PC-9 (cell line): ENCODE data around the gene INO80E. TPM values are rescaled to one million over a fixed set of nuclear protein-coding genes. Genes with fewer than 3 reads are reported as not detected.

ENCODE experiments used
- BruUV-seq: library from RNA; stranded (reverse); fragments of 400-500 nt; replicated peaks from 2 replicates; lab custom pipeline; 2021; lab: Mats Ljungman, UMichigan
- CTCF ChIA-PET: fragments of 300-600 bp; sonication (Branson Sonifier 250); formaldehyde crosslinking; loops from one replicate; lab custom pipeline; 2022; ENCODE audit warnings: antibody characterized with exemption; lab: Charles Lee
- POLR2A ChIA-PET: fragments of 300-600 bp; sonication (Branson Sonifier 250); formaldehyde crosslinking; loops from one replicate; lab custom pipeline; 2022; ENCODE audit warnings: antibody characterized with exemption; ENCODE audit not compliant: unreplicated experiment; lab: Charles Lee
- DNase-seq, 2 experiments: peaks; one replicate each; pipeline versions ENCODE4 v3.0.0 to v3.0.0-alpha.2; 2015 to 2022; ENCODE audit warnings: mixed read lengths in 1 of 2
- H2AFZ ChIP-seq: fragments of 200-600 bp; sonication (generic); 2 replicates; pipeline ENCODE4 v1.8.1; 2017; ENCODE audit warnings: antibody characterized with exemption
- H3F3A ChIP-seq: fragments of 200-600 bp; sonication (generic); 2 replicates; pipeline ENCODE4 v1.8.1; 2017; ENCODE audit warnings: antibody characterized with exemption, mild to moderate bottlenecking, low read depth; ENCODE audit not compliant: insufficient read depth
- H3K27ac ChIP-seq: fragments of 200-600 bp; sonication (generic); 2 replicates; pipeline ENCODE4 v1.6.1; 2016; ENCODE audit warnings: mixed run types
- H3K27me3 ChIP-seq: fragments of 200-600 bp; sonication (generic); 2 replicates; pipeline ENCODE4 v1.6.1; 2016; ENCODE audit warnings: low read depth, mixed run types; ENCODE audit not compliant: insufficient read depth
- H3K36me3 ChIP-seq: fragments of 200-600 bp; sonication (generic); 2 replicates; pipeline ENCODE4 v1.6.1; 2016; ENCODE audit warnings: low read depth, mixed run types
- H3K4me1 ChIP-seq: fragments of 200-600 bp; sonication (generic); replicated peaks from 2 replicates; pipeline ENCODE4 v1.6.1; 2016; ENCODE audit warnings: mixed run types; ENCODE audit not compliant: insufficient read depth
- H3K4me2 ChIP-seq: fragments of 200-600 bp; sonication (generic); 2 replicates; pipeline ENCODE4 v1.6.1; 2017; ENCODE audit warnings: mixed run types
- H3K4me3 ChIP-seq: fragments of 200-600 bp; sonication (generic); 2 replicates; pipeline ENCODE4 v1.6.1; 2016; ENCODE audit warnings: mixed run types
- H3K79me2 ChIP-seq: fragments of 200-600 bp; sonication (generic); 2 replicates; pipeline ENCODE4 v1.6.1; 2017; ENCODE audit warnings: low read depth, mixed run types
- H3K9me2 ChIP-seq: fragments of 200-600 bp; sonication (generic); 2 replicates; pipeline ENCODE4 v1.8.1; 2017; ENCODE audit warnings: mild to moderate bottlenecking; ENCODE audit not compliant: insufficient read depth
- H3K9me3 ChIP-seq: fragments of 200-600 bp; sonication (generic); 2 replicates; pipeline ENCODE4 v1.8.1; 2016; ENCODE audit warnings: low read depth; ENCODE audit not compliant: insufficient read depth
- H4K20me1 ChIP-seq: fragments of 200-600 bp; sonication (generic); 2 replicates; pipeline ENCODE4 v1.8.1; 2017; ENCODE audit not compliant: insufficient read depth
- CTCF ChIP-seq: fragments of 200-600 bp; sonication (generic); conservative IDR thresholded peaks from 2 replicates; pipeline ENCODE4 v1.6.1; 2017; ENCODE audit warnings: mixed run types, antibody characterized with exemption, mild to moderate bottlenecking, moderate library complexity
- EZH2 ChIP-seq: fragments of 200-600 bp; sonication (generic); IDR thresholded peaks from 2 replicates; pipeline ENCODE4 v1.8.0; 2017; ENCODE audit warnings: antibody characterized with exemption, low read depth
- intact Hi-C: fragments of 100-400 bp; cut with micrococcal nuclease; formaldehyde crosslinking; loops from one replicate; pipeline ENCODE4 v1.10.0; 2022; ENCODE audit not compliant: unreplicated experiment
- total RNA-seq: library from RNA; stranded (reverse); gene quantifications from 2 replicates; pipeline ENCODE4 v1.2.3, GENCODE V29; 2021

Gene INO80E
- total RNA-seq, 1 experiment from 2014 or later = 102 TPM

- Histone ChIP-seq H4K20me1 (peaks cover 21% of the 10 kb centered on the region; the same call in 1 of the 2 replicates), H3K4me2 (peak overlapping the region; percentile 91), H3K27ac (peak overlapping the region; percentile 8; the same call in 1 of the 2 replicates), H3K27me3 (no peaks in the 10 kb centered on the region), H3F3A (peaks cover 15% of the 10 kb centered on the region; the same call in 1 of the 2 replicates), H3K4me1 (peaks cover 19% of the 10 kb centered on the region), H3K4me3 (peak overlapping the region; percentile 84), H3K36me3 (peaks cover 11% of the 10 kb centered on the region; the same call in 1 of the 2 replicates), H3K9me3 (no peaks in the 10 kb centered on the region), H3K9me2 (no peaks in the 10 kb centered on the region), H3K79me2 (peaks cover 41% of the 10 kb centered on the region), H2AFZ (peak overlapping the region; percentile 94)
- intact Hi-C loops = no loop called here
- ChIA-PET CTCF (interaction anchor here (0.9 kb wide), 1 partner anchor 49 kb away, joined by 3 read pairs; the partner anchor contains the start of gene KCTD13), POLR2A (interaction anchor here (1.3 to 1.7 kb wide), 2 partner anchors 13 to 48 kb away, joined by 22 read pairs; partner anchors contain the start of genes KCTD13 and TMEM219)
- BruUV-seq = TSS peak; percentile 98
- TF ChIP-seq EZH2 (no peak), CTCF (no peak)
- DNase-seq = peak in 1 of 2 experiments; percentile 32
Measured at GRCh38 chr16:29974291-29975133, 21.5 kb upstream of the INO80E start.

GRCh38 chr16:29975134-29975538, 20.9 kb upstream of the INO80E start:
- TSS peak; percentile 37 for BruUV-seq
- Histone ChIP-seq H3K9me3 (no peaks in the 10 kb centered on the region), H3K27me3 (no peaks in the 10 kb centered on the region), H3K9me2 (no peaks in the 10 kb centered on the region), H3K27ac (no peak overlapping the region), H3F3A (peaks cover 15% of the 10 kb centered on the region; the same call in 1 of the 2 replicates), H3K4me3 (peak overlapping the region; percentile 84), H3K79me2 (peaks cover 41% of the 10 kb centered on the region), H4K20me1 (peaks cover 21% of the 10 kb centered on the region; the same call in 1 of the 2 replicates), H3K4me1 (peaks cover 19% of the 10 kb centered on the region), H2AFZ (no peak overlapping the region), H3K36me3 (peaks cover 17% of the 10 kb centered on the region; the same call in 1 of the 2 replicates), H3K4me2 (peak overlapping the region; percentile 91)
- no peak for DNase-seq
- ChIA-PET CTCF (interaction anchor here (0.5 to 0.6 kb wide), 2 partner anchors 19 to 74 kb away, joined by 3 to 6 read pairs; no protein-coding TSS in a partner anchor), POLR2A (no interaction called here)
- no peak for TF ChIP-seq CTCF
- no peak for TF ChIP-seq EZH2
- intact Hi-C loops = no loop called here

DNA sequence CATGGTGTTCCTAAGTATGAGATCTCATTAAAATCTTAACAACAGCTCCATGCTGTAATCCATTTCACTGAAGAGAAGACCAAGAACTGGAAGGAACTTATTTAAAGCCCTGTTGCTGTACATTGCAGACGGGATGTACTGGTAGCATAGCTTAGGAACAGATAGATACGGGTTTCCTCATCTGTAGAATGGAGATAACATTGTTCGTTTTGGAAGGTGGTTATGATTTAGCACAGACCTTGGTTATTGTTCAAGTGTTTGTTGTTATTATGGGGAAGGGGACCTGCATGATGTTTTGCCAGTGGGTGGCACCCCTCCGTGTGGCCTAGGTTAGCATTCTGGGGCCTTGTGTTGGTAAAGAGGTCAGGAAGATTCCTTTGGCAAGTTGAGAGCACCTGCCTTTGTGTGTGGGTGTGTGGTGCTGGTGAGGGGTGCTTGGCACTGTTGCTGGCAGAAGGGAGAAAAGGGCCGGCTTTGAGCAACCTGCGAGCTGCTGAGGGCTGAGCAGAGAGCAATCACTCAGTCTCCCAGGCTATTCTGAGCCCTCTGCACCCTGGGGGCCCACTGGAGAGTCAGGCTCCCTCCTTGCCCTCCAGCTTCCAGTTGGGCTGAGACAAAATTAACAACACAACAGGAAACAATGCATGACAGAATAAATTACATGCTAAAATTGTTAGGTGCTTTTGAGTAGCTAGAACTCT, 20.1 kb upstream of the INO80E start:
- DNase-seq = no peak
- ChIA-PET CTCF (interaction anchor here (0.5 to 0.6 kb wide), 2 partner anchors 18 to 75 kb away, joined by 3 to 6 read pairs; no protein-coding TSS in a partner anchor), POLR2A (interaction anchor here (0.6 kb wide), 1 partner anchor 20 kb away, joined by 5 read pairs; the partner anchor contains the start of gene HIRIP3)
- H3K9me3 ChIP-seq = no peaks in the 10 kb centered on the region
- H3F3A ChIP-seq = peaks cover 15% of the 10 kb centered on the region; the same call in 1 of the 2 replicates
- H3K27ac ChIP-seq = no peak overlapping the region
- no peak for TF ChIP-seq EZH2
- TF ChIP-seq CTCF = no peak
- no TSS peak for BruUV-seq
- H4K20me1 ChIP-seq = peaks cover 21% of the 10 kb centered on the region; the same call in 1 of the 2 replicates
- H2AFZ ChIP-seq = no peak overlapping the region
- intact Hi-C loops = no loop called here
- peak overlapping the region; percentile 84; the same call in 1 of the 2 replicates for H3K4me3 ChIP-seq
- H3K27me3 ChIP-seq = no peaks in the 10 kb centered on the region
- H3K9me2 ChIP-seq = no peaks in the 10 kb centered on the region
- peaks cover 22% of the 10 kb centered on the region; the same call in 1 of the 2 replicates for H3K36me3 ChIP-seq
- peaks cover 41% of the 10 kb centered on the region for H3K79me2 ChIP-seq
- H3K4me2 ChIP-seq = peak overlapping the region; percentile 91
- peaks cover 19% of the 10 kb centered on the region for H3K4me1 ChIP-seq
